Measurements from ENCODE around the gene CIDEC.

The CIDEC gene

DNA sequence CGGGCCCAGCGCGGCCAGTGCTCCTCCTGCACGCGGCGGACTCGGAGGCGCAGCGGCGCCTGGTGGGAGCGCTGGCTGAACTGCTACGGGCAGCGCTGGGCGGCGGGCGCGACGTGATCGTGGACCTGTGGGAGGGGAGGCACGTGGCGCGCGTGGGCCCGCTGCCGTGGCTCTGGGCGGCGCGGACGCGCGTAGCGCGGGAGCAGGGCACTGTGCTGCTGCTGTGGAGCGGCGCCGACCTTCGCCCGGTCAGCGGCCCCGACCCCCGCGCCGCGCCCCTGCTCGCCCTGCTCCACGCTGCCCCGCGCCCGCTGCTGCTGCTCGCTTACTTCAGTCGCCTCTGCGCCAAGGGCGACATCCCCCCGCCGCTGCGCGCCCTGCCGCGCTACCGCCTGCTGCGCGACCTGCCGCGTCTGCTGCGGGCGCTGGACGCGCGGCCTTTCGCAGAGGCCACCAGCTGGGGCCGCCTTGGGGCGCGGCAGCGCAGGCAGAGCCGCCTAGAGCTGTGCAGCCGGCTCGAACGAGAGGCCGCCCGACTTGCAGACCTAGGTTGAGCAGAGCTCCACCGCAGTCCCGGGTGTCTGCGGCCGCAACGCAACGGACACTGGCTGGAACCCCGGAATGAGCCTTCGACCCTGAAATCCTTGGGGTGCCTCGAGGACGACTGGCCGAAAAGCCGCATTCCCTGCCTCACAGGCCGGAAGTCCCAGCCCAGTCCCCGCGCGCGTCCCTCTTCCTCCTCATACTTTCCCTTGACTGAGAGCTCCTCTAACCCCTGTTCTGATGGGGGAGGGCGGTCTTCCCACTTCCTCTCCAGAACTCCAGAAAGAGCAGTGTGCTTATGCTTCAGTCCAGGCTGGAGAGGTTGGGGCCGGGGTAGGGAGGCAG is 35.4 kb upstream of the CIDEC start:
- TF ChIP-seq, protein P1, sequence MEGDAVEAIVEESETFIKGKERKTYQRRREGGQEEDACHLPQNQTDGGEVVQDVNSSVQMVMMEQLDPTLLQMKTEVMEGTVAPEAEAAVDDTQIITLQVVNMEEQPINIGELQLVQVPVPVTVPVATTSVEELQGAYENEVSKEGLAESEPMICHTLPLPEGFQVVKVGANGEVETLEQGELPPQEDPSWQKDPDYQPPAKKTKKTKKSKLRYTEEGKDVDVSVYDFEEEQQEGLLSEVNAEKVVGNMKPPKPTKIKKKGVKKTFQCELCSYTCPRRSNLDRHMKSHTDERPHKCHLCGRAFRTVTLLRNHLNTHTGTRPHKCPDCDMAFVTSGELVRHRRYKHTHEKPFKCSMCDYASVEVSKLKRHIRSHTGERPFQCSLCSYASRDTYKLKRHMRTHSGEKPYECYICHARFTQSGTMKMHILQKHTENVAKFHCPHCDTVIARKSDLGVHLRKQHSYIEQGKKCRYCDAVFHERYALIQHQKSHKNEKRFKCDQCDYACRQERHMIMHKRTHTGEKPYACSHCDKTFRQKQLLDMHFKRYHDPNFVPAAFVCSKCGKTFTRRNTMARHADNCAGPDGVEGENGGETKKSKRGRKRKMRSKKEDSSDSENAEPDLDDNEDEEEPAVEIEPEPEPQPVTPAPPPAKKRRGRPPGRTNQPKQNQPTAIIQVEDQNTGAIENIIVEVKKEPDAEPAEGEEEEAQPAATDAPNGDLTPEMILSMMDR (IDR thresholded peaks at IDR 0.05; ENCODE audit: insufficient read depth, missing control alignments) = no peak
- DNase-seq (ENCODE audit: insufficient read length, low spot score) = no peak

DNA sequence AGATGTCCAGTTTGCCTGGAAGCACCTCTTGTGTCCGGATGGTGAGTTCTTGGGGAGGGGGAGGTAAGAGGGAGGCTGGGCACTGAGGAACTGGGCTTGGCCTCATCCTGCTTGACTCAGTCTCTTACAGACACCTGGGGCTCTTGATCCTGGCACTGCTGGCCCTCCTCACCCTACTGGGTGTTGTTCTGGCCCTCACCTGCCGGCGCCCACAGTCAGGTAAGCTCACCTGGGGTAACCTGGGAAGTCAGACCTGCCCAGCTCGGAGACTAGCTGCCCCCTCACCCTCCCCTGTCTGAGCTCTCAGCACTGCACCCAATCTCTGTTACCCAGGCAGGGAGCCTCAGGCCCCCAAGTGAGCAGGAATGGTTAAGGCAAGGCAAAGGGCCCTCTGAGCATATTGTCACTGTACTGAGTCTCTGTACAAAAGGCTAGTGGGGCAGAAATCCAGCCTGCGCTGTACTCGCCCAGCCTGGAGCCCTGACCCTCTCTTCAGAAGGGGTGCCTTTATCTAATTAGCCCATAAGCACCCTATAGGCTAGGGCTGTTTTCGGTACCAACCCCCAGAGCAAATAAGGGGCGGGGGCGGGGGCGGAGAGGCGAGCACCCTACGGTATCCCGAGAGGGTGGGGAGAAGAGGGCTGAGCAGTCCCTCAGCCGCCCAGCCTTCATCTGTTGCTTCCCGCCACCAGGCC is 34.7 kb upstream of the CIDEC start:
- DNase-seq (ENCODE audit: insufficient read length, low spot score) = no peak
- FAIRE-seq = no peak

More for the DNA sequence above, 35.4 kb upstream of the CIDEC start:
- no peak for FAIRE-seq

DNA sequence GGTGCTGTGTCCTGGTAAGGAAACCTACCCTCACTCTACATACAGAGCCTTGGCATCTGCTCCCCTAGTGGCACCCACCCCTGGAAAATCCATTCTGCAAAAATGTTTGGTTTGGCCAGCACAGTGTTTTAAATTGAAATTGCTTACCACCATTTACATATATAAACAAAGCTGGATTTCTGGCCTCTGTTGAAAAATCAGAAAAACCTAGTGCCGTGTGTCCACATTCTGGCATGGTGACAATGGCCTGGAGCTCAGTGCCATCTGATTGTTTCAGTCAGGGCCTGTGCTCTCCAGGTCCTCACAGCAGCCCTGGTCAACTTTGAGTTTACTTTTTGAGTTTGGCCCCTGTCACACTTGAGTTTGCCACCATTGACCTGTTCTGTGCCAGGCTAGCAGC is 34.0 kb upstream of the CIDEC start:
- TF ChIP-seq, protein P1 (IDR thresholded peaks at IDR 0.05; ENCODE audit: insufficient read depth, missing control alignments) = no peak
- no peak for DNase-seq (ENCODE audit: insufficient read length, low spot score)
- FAIRE-seq = no peak

More for the DNA sequence above, 34.7 kb upstream of the CIDEC start:
- TF ChIP-seq, protein P1 (IDR thresholded peaks at IDR 0.05; ENCODE audit: insufficient read depth, missing control alignments) = no peak

DNA sequence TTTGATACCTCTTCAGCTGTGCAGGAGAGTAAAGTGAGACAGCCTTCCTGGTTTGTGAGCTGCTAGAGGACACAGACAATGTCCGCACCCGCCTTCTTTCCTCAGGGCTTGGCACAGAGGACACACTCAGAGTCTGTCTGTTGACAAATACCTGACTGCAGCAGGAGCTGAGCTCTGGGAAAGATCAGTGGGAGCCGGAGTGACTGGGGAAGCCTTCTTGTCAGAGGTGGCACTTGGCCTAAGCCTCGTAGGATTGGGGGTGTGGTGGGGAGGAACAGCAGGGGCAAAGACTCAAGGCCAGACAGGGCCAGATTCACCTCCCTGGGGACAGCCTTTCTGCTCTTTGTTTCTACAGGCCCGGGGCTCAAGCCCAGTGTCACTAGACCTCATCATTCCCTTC is 33.5 kb upstream of the CIDEC start:
- FAIRE-seq (no peak), DNase-seq (ENCODE audit: insufficient read length, low spot score) (no peak)
- TF ChIP-seq, protein P1 (IDR thresholded peaks at IDR 0.05; ENCODE audit: insufficient read depth, missing control alignments) = no peak

DNA sequence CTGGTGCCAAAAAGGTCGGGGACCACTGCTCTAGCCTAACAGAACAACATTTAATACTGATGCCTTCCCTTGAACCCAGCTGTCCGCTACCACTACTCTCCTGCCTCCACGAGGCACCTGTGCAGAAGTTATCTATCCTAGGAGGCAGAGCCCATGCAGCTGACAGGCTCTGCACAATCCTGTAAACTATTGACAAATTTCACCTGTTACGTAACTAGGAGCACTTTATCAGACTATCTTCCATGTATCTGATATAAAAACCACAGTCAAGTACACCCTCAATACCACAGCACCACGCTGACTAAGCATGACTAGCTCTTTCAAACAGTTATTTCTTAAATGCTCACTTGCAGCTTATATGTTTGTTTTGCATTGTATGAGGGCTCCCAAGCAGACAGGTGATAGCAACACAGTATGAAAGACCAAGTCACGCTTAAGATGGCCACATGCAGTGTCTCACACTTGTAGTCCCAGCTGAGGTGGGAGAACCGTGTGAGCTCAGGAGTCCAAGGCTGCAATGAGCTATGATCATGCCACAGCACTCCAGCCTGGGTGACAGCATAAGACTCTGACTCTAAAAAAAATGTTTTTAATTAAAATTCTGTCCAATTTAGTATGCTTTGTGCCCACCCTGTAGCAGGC is 32.4 kb upstream of the CIDEC start:
- TF ChIP-seq, protein P1 (IDR thresholded peaks at IDR 0.05; ENCODE audit: insufficient read depth, missing control alignments) = no peak
- FAIRE-seq (no peak), DNase-seq (ENCODE audit: insufficient read length, low spot score) (no peak)

DNA sequence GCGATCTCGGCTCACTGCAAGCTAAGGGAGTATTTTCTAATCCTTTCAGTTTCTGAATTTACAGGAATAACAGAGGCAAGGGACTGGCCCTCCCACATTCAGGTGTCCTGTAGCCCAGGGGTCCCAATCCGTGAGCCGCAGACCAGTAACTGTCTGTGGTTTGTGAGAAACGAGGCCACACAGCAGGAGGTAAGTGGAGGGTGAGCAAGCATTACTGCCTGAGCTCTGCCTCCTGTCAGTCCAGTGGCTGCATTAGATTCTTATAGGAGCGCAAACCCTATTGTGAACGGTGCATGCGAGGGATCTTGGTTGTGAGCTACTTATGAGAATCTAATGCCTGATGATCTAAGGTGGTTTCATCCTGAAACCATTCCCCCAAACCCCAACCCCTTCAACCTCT is 31.8 kb upstream of the CIDEC start:
- TF ChIP-seq, protein P1 (IDR thresholded peaks at IDR 0.05; ENCODE audit: insufficient read depth, missing control alignments) = no peak
- DNase-seq (ENCODE audit: insufficient read length, low spot score) = no peak
- FAIRE-seq = no peak
